ENCODE data around the gene FOXJ3. TPM values are rescaled to one million over a fixed set of nuclear protein-coding genes. Genes with fewer than 3 reads are reported as not detected.

The FOXJ3 gene
- polyA plus RNA-seq, 1 of the 3 experiments (the other 2 are of a cell fraction) = 16.0 TPM

GRCh38 chr1:42325014-42325402, 10.0 kb downstream of the FOXJ3 start:
- no peak for TF ChIP-seq YY1 (IDR thresholded peaks at IDR 0.05; ENCODE audit: low read depth)
- TF ChIP-seq MXI1 (IDR thresholded peaks at IDR 0.05; ENCODE audit: low read depth, low read length) = no peak
- TF ChIP-seq EZH2phosphoT487 (IDR thresholded peaks at IDR 0.05; ENCODE audit: borderline replicate concordance, low read depth) = no peak
- no peak for TF ChIP-seq TEAD4 (IDR thresholded peaks at IDR 0.05; ENCODE audit: borderline replicate concordance, insufficient read depth)
- no peak for TF ChIP-seq PBX3 (IDR thresholded peaks at IDR 0.05)
- no peak for TF ChIP-seq ELF1 (IDR thresholded peaks at IDR 0.05)
- TF ChIP-seq GABPA (IDR thresholded peaks at IDR 0.05; ENCODE audit: low read depth) = no peak
- TF ChIP-seq RCOR1 (IDR thresholded peaks at IDR 0.05; ENCODE audit: low read length) = no peak
- ChIA-PET POLR2A (interaction anchor here (0.8 kb wide), 1 partner anchor 9 kb away, joined by 5 read pairs; no protein-coding TSS in a partner anchor), CTCF (interaction anchor here (0.8 to 2.0 kb wide), 5 partner anchors 9 to 513 kb away, joined by 3 to 7 read pairs (median 3); no protein-coding TSS in a partner anchor)
- Histone ChIP-seq H3K4me2 (no peak overlapping the region), H3K9me2 (no peaks in the 10 kb centered on the region), H3F3A (replicated peaks; ENCODE audit: insufficient read depth) (peaks cover 16% of the 10 kb centered on the region), H3K27me3 (ENCODE audit: insufficient read depth) (no peaks in the 10 kb centered on the region), H2AFZ (ENCODE audit: low read depth) (no peak overlapping the region), H3K27ac (ENCODE audit: low read depth in 2 of 2, low read length in 1 of 2) (no peak overlapping the region; a peak in 1 of 4 replicates), H3K4me1 (ENCODE audit: control insufficient read depth in 1 of 2, insufficient read depth in 2 of 2, low read depth in 1 of 2, low read length in 1 of 2) (peaks cover 26 to 36% of the 10 kb centered on the region in 2 experiments; a peak in 3 of 4 replicates), H3K79me2 (ENCODE audit: insufficient read depth) (peaks cover 96% of the 10 kb centered on the region), H3K9me3 (no peaks in the 10 kb centered on the region), H4K20me1 (ENCODE audit: insufficient read depth) (peaks cover 94% of the 10 kb centered on the region), H3K4me3 (ENCODE audit: low read depth in 2 of 2, low read length in 1 of 2) (no peak overlapping the region), H3K36me3 (replicated peaks in 1 of 2; ENCODE audit: control insufficient read depth in 1 of 2, insufficient read depth in 2 of 2, low read length in 1 of 2) (peaks cover 0 to 2% of the 10 kb centered on the region in 2 experiments), H3K9ac (no peak overlapping the region)
- WGBS (ENCODE audit: low lambda C conversion rate) = 83% methylated on average over 2 of the region's 2 CpGs
- DNase-seq = no peak

- Histone ChIP-seq H3F3A (replicated peaks; ENCODE audit: insufficient read depth) (peaks cover 16% of the 10 kb centered on the region), H3K9me3 (no peaks in the 10 kb centered on the region), H2AFZ (ENCODE audit: low read depth) (no peak overlapping the region), H3K36me3 (replicated peaks in 1 of 2; ENCODE audit: control insufficient read depth in 1 of 2, insufficient read depth in 2 of 2, low read length in 1 of 2) (peaks cover 0 to 2% of the 10 kb centered on the region in 2 experiments), H3K79me2 (ENCODE audit: insufficient read depth) (peaks cover 96% of the 10 kb centered on the region), H3K27me3 (ENCODE audit: insufficient read depth) (no peaks in the 10 kb centered on the region), H3K4me1 (ENCODE audit: control insufficient read depth in 1 of 2, insufficient read depth in 2 of 2, low read depth in 1 of 2, low read length in 1 of 2) (peaks cover 23 to 39% of the 10 kb centered on the region in 2 experiments; a peak in 3 of 4 replicates), H3K27ac (ENCODE audit: low read depth in 2 of 2, low read length in 1 of 2) (no peak overlapping the region), H3K4me3 (ENCODE audit: low read depth in 2 of 2, low read length in 1 of 2) (no peak overlapping the region), H3K4me2 (no peak overlapping the region), H3K9ac (no peak overlapping the region), H4K20me1 (ENCODE audit: insufficient read depth) (peaks cover 96% of the 10 kb centered on the region), H3K9me2 (no peaks in the 10 kb centered on the region)
- ChIA-PET POLR2A (interaction anchor here (0.8 kb wide), 1 partner anchor 8 kb away, joined by 5 read pairs; no protein-coding TSS in a partner anchor), CTCF (interaction anchor here (1.0 to 2.0 kb wide), 4 partner anchors 8 to 512 kb away, joined by 3 to 7 read pairs (median 3); no protein-coding TSS in a partner anchor)
- DNase-seq = no peak
- 96% methylated on average over 6 of the region's 6 CpGs for WGBS (ENCODE audit: low lambda C conversion rate)
- no peak for TF ChIP-seq TAF1 (IDR thresholded peaks at IDR 0.05; ENCODE audit: borderline replicate concordance, low read depth, low read length)
- TF ChIP-seq EP300 (IDR thresholded peaks at IDR 0.05; ENCODE audit: borderline replicate concordance in 1 of 2, low read depth in 1 of 2, low read length in 1 of 2) = no peak
- TF ChIP-seq MXI1 (IDR thresholded peaks at IDR 0.05; ENCODE audit: low read depth, low read length) = no peak
- no peak for TF ChIP-seq TCF12 (IDR thresholded peaks at IDR 0.05)
- no peak for TF ChIP-seq MEF2A (IDR thresholded peaks at IDR 0.05; ENCODE audit: borderline replicate concordance, low read depth)
These were observed 10.5 kb downstream of the FOXJ3 start for GRCh38 chr1:42324398-42325013.
